ENCODE results near the gene TRPM5. TPM values are rescaled to one million over a fixed set of nuclear protein-coding genes. Genes with fewer than 3 reads are reported as not detected.

The TRPM5 gene
- total RNA-seq, 1 donor from 2014 or later = 0.46 TPM

DNA sequence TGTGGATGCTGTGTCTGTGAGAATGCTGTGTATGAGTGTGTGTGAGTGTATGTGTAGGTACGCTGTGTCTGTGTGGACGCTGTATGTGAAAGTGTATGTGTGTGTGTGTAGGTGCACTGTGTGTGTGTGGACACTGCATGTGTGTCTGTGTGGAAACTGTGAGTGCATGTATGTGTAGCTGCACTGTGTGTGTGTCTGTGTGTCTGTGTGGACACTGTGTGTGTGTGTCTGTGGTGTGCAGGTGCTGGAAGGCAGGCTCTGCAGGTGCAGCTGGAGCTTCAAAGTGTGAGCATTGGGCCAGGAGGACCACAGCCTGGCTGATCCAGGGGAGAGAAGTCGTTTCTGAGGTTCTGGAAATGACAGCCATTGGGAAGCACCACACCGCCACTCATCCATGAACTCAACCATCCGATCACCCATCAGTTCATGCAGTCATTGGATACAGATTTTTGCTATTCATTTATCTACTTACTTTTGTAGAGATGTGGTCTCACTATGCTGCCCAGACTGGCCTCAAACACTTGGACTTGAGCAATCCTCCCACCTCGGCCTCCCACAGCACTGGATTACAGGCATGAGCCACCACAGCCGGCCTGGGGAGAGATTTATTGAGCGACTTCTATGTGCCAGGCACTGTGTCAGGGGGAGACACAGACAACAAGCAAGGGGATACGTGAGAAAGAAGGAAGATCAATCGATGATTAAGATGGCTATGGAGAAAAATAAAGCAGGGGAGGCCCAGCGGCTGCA is 9.6 kb downstream of the TRPM5 start:
- Mint-ChIP-seq H3K9me3 (no peaks in the 10 kb centered on the region), H3K36me3 (no peaks in the 10 kb centered on the region), H3K27me3 (peaks cover 31% of the 10 kb centered on the region), H3K4me1 (ENCODE audit: unreplicated experiment) (no peaks in the 10 kb centered on the region), H3K27ac (no peak overlapping the region), H3K4me3 (no peak overlapping the region)
- DNase-seq (ENCODE audit: extremely low spot score, unreplicated experiment) = no peak
- TF ChIP-seq CTCF (conservative IDR thresholded peaks at IDR 0.05) = no peak

DNA sequence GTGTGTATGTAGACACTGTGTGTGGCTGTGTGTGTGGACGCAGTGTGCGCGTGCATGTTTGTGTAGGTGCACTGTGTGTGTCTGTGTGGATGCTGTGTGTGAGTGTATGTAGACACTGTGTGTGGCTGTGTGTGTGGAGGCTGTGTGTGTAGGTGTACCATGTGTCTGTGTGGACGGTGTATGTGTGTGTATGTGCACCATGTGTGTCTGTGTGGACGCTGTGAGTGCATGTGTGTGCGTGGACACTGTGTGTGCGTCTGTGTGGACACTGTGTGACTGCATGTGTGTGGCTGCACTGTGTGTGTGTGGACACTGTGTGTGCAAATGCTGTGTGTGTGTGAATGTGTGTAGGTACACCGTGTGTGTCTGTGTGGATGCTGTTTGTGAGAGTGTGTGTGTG is 10.3 kb downstream of the TRPM5 start:
- H3K27me3 Mint-ChIP-seq = peaks cover 25% of the 10 kb centered on the region
- no peaks in the 10 kb centered on the region for H3K36me3 Mint-ChIP-seq
- no peaks in the 10 kb centered on the region for H3K9me3 Mint-ChIP-seq
- no peak overlapping the region for H3K27ac Mint-ChIP-seq
- no peak for TF ChIP-seq CTCF (conservative IDR thresholded peaks at IDR 0.05)
- no peak for DNase-seq (ENCODE audit: extremely low spot score, unreplicated experiment)
- H3K4me1 Mint-ChIP-seq (ENCODE audit: unreplicated experiment) = no peaks in the 10 kb centered on the region
- H3K4me3 Mint-ChIP-seq = no peak overlapping the region

DNA sequence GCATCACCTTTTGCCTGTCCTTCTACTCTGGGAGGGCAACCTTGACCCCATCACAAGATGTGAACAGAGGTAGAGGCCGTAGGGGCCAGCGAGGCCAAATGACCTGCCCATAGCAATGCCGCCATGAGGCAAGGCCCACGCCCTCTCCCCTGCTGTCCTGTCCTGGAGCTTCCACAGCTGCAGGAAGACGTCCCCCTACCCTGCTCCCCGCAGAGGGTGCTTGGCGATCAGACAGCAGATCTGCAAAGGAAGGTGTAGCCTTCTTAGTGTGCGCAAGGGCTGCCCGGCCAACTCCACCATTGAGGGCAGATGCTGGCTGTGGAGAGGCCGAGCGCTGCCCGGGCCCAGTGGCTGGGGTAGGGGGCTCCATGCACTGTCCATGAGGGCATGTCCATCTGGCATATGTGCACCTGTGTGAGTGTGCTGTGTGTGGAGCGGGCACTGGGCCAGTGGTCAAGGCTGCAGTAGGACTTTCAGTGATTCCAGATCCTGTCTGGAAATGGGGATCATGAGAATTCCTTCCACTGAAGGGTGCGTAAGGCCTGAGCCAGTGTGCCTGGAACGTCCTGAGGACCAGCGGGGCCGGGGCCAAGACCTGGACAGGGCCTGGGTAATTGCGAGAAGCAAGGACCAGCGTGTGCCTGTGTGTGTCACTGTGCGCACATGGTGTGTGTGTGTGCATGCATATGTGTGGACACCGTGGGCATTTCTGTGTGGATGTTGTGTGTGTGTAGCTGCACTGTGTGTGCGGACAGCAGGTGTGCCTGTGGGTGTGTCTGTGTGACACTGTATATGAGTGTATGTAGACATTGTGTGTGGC is 11.0 kb downstream of the TRPM5 start:
- Mint-ChIP-seq H3K4me1 (ENCODE audit: unreplicated experiment) (no peaks in the 10 kb centered on the region), H3K9me3 (no peaks in the 10 kb centered on the region), H3K36me3 (no peaks in the 10 kb centered on the region), H3K27me3 (peaks cover 19% of the 10 kb centered on the region), H3K4me3 (no peak overlapping the region), H3K27ac (no peak overlapping the region)
- no peak for DNase-seq (ENCODE audit: extremely low spot score, unreplicated experiment)
- TF ChIP-seq CTCF (conservative IDR thresholded peaks at IDR 0.05) = no peak

DNA sequence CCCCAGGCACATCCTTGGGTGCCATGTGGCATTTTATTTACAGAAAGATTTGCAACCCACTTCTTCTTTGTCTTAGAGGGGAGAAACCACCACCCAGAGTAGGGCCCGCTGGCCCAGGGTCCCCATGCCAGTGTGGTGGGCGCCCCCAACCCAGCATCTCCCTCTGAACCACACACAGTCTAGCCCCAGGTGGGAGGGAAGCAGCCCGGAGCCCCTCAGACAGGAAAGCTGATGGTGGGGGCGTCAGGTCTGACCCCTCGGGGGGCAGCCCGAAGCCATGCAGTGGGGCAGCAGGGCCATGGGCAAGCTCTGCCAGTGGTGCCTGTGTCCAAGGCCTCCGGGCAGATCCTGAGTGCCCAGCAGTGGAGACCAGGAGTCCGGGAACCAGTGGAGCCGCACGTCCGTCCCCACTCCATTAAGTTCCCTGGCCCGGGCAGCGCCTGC is 11.7 kb downstream of the TRPM5 start:
- Mint-ChIP-seq H3K9me3 (no peaks in the 10 kb centered on the region), H3K4me1 (ENCODE audit: unreplicated experiment) (no peaks in the 10 kb centered on the region), H3K4me3 (no peak overlapping the region), H3K36me3 (no peaks in the 10 kb centered on the region), H3K27ac (no peak overlapping the region), H3K27me3 (peaks cover 12% of the 10 kb centered on the region)
- no peak for DNase-seq (ENCODE audit: extremely low spot score, unreplicated experiment)
- TF ChIP-seq CTCF (conservative IDR thresholded peaks at IDR 0.05) = no peak

DNA sequence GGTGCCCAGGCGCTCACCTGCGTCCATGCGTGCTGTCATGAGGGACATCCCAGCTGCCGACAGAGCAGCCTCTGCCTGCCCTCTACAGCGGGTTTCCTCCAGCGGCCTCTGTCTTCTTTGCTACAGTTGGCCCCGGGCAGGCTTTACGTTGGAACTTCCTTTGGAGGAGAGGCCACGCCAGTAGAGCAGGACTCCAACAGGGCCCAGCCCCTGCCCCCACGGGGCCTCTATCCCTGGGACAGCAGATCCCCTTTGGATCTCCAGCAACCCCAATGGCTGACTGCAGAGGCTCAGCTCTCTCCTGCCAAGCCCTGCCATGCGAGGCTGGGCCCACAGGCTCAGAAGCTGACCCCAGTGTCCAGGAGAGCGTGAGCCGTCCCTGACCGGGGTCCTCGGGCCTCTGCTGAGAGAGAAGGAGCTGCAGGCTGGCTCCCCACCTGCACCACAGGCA is 12.1 kb downstream of the TRPM5 start:
- no peak for TF ChIP-seq CTCF (conservative IDR thresholded peaks at IDR 0.05)
- Mint-ChIP-seq H3K4me1 (ENCODE audit: unreplicated experiment) (no peaks in the 10 kb centered on the region), H3K36me3 (no peaks in the 10 kb centered on the region)

More for the DNA sequence above, 12.1 kb downstream of the TRPM5 start:
- Mint-ChIP-seq H3K4me3 (no peak overlapping the region), H3K27me3 (peaks cover 8% of the 10 kb centered on the region), H3K27ac (no peak overlapping the region), H3K9me3 (no peaks in the 10 kb centered on the region)
- DNase-seq (ENCODE audit: extremely low spot score, unreplicated experiment) = no peak

Measured in type B pancreatic cell (in vitro differentiated cells).